HEK293 (cell line): Measurements from ENCODE around the gene TSPAN14.

Experiments
- CTCF ChIA-PET: fragments of 350-600 bp; formaldehyde crosslinking; extraction: SDS; loops from one replicate; lab custom pipeline; 2021; ENCODE audit warnings: antibody characterized with exemption; lab: Yijun Ruan, JAX
- POLR2A ChIA-PET: fragments of 300-600 bp; formaldehyde crosslinking; extraction: SDS; loops from one replicate; lab custom pipeline; 2020; ENCODE audit warnings: antibody characterized with exemption, inconsistent platforms; lab: Yijun Ruan, JAX
- H3K27ac ChIP-seq: fragments of 200-500 bp; sonication (Bioruptor generic); 2 replicates; pipeline ENCODE4 v1.5.1; 2014; ENCODE audit warnings: low read depth, low read length, control low read depth, inconsistent platforms; ENCODE audit errors: extremely low read depth
- H3K36me3 ChIP-seq, 2 experiments: fragments of 200-500 bp in 1 of 2; sonication (Bioruptor generic) in 1 of 2; 1 replicate in 1 of 2; 2 replicates in 1 of 2; pipeline ENCODE4 v1.5.1; 2014 to 2017; ENCODE audit warnings: inconsistent platforms in 2 of 2, low read length in 2 of 2; ENCODE audit not compliant: control insufficient read depth in 2 of 2, insufficient read depth in 1 of 2
- H3K4me1 ChIP-seq: fragments of 200-500 bp; sonication (Bioruptor generic); 2 replicates; pipeline ENCODE4 v1.5.1; 2014; ENCODE audit warnings: mild to moderate bottlenecking, low read length, inconsistent platforms; ENCODE audit not compliant: control insufficient read depth, insufficient read depth
- H3K4me3 ChIP-seq: 2 replicates; pipeline ENCODE4 v1.5.1; 2011; ENCODE audit warnings: low read depth, mild to moderate bottlenecking, control low read depth, low read length, moderate library complexity
- H3K9me3 ChIP-seq: fragments of 200-500 bp; sonication (Bioruptor generic); 2 replicates; pipeline ENCODE4 v1.5.1; 2014; ENCODE audit warnings: low read depth, low read length, inconsistent platforms; ENCODE audit not compliant: control insufficient read depth, insufficient read depth
- BCL11B ChIP-seq: fragments of 450-650 bp; formaldehyde crosslinking; IDR thresholded peaks from 2 replicates; pipeline ENCODE4 v1.5.1; 2016; ENCODE audit warnings: low read depth, missing biosample characterization, missing genetic modification characterization
- FEZF1 ChIP-seq: fragments of 450-650 bp; formaldehyde crosslinking; IDR thresholded peaks from 2 replicates; pipeline ENCODE4 v1.5.1; 2016; ENCODE audit warnings: missing biosample characterization, missing genetic modification characterization
- IKZF3 ChIP-seq: fragments of 450-650 bp; IDR thresholded peaks from 2 replicates; pipeline ENCODE4 v1.5.0; 2018; ENCODE audit warnings: missing biosample characterization, mild to moderate bottlenecking, missing genetic modification characterization, moderate library complexity
- SCRT1 ChIP-seq: fragments of 450-650 bp; formaldehyde crosslinking; IDR thresholded peaks from 2 replicates; pipeline ENCODE4 v1.5.1; 2016; ENCODE audit warnings: missing biosample characterization, missing genetic modification characterization, borderline replicate concordance
- SP7 ChIP-seq: fragments of 450-650 bp; formaldehyde crosslinking; IDR thresholded peaks from 2 replicates; pipeline ENCODE4 v1.5.1; 2016; ENCODE audit warnings: missing biosample characterization, missing genetic modification characterization
- TCF7L2 ChIP-seq: IDR thresholded peaks from 2 replicates; pipeline ENCODE4 v1.6.1; 2011; ENCODE audit warnings: low read depth, mild to moderate bottlenecking, inconsistent platforms, low read length, moderate library complexity, borderline replicate concordance
- ZBTB6 ChIP-seq: fragments of 450-650 bp; formaldehyde crosslinking; IDR thresholded peaks from 2 replicates; pipeline ENCODE4 v1.5.1; 2017; ENCODE audit warnings: missing biosample characterization, missing genetic modification characterization
- ZNF148 ChIP-seq: fragments of 450-650 bp; formaldehyde crosslinking; IDR thresholded peaks from 2 replicates; pipeline ENCODE4 v1.5.0; 2017; ENCODE audit warnings: missing biosample characterization, missing genetic modification characterization, borderline replicate concordance
- ZNF155 ChIP-seq: fragments of 450-650 bp; formaldehyde crosslinking; IDR thresholded peaks from 2 replicates; pipeline ENCODE4 v1.5.1; 2016; ENCODE audit warnings: missing biosample characterization, missing genetic modification characterization
- ZNF184 ChIP-seq: fragments of 450-650 bp; IDR thresholded peaks from 2 replicates; pipeline ENCODE4 v1.5.1; 2018; ENCODE audit warnings: missing biosample characterization, mild to moderate bottlenecking, missing genetic modification characterization
- ZNF2 ChIP-seq: fragments of 450-650 bp; formaldehyde crosslinking; IDR thresholded peaks from 2 replicates; pipeline ENCODE4 v1.5.1; 2016; ENCODE audit warnings: missing biosample characterization, missing genetic modification characterization
- ZNF223 ChIP-seq: fragments of 450-650 bp; formaldehyde crosslinking; IDR thresholded peaks from 2 replicates; pipeline ENCODE4 v1.5.1; 2016; ENCODE audit warnings: missing biosample characterization, missing genetic modification characterization
- ZNF248 ChIP-seq: fragments of 450-650 bp; formaldehyde crosslinking; IDR thresholded peaks from 2 replicates; pipeline ENCODE4 v1.5.1; 2017; ENCODE audit warnings: missing biosample characterization, missing genetic modification characterization
- ZNF292 ChIP-seq: fragments of 450-650 bp; formaldehyde crosslinking; IDR thresholded peaks from 2 replicates; pipeline ENCODE4 v1.5.1; 2016; ENCODE audit warnings: low read depth, missing biosample characterization, missing genetic modification characterization, borderline replicate concordance
- ZNF366 ChIP-seq: fragments of 450-650 bp; formaldehyde crosslinking; conservative IDR thresholded peaks from 2 replicates; pipeline ENCODE4 v1.5.1; 2016; ENCODE audit warnings: missing biosample characterization, missing genetic modification characterization
- ZNF37A ChIP-seq: fragments of 450-650 bp; IDR thresholded peaks from 2 replicates; pipeline ENCODE4 v1.5.1; 2018; ENCODE audit warnings: missing biosample characterization, missing genetic modification characterization
- ZNF433 ChIP-seq: fragments of 450-650 bp; formaldehyde crosslinking; IDR thresholded peaks from 2 replicates; pipeline ENCODE4 v1.5.1; 2016; ENCODE audit warnings: missing biosample characterization, missing genetic modification characterization, low read depth
- ZNF48 ChIP-seq: fragments of 450-650 bp; formaldehyde crosslinking; IDR thresholded peaks from 2 replicates; pipeline ENCODE4 v1.5.1; 2016; ENCODE audit warnings: missing biosample characterization, missing genetic modification characterization
- ZNF521 ChIP-seq: fragments of 450-650 bp; formaldehyde crosslinking; IDR thresholded peaks from 2 replicates; pipeline ENCODE4 v1.5.1; 2017; ENCODE audit warnings: missing biosample characterization, mild to moderate bottlenecking, missing genetic modification characterization
- ZNF530 ChIP-seq: fragments of 450-650 bp; formaldehyde crosslinking; IDR thresholded peaks from 2 replicates; pipeline ENCODE4 v1.5.1; 2016; ENCODE audit warnings: low read depth, missing biosample characterization, missing genetic modification characterization
- ZNF555 ChIP-seq: fragments of 450-650 bp; formaldehyde crosslinking; conservative IDR thresholded peaks from 2 replicates; pipeline ENCODE4 v1.5.1; 2017; ENCODE audit warnings: missing biosample characterization, mild to moderate bottlenecking, missing genetic modification characterization, inconsistent platforms
- ZNF660 ChIP-seq: fragments of 450-650 bp; IDR thresholded peaks from 2 replicates; pipeline ENCODE4 v1.5.1; 2018; ENCODE audit warnings: missing biosample characterization, mild to moderate bottlenecking, missing genetic modification characterization
- ZNF747 ChIP-seq: fragments of 450-650 bp; formaldehyde crosslinking; IDR thresholded peaks from 2 replicates; pipeline ENCODE4 v1.5.1; 2016; ENCODE audit warnings: missing biosample characterization, missing genetic modification characterization
- ZNF785 ChIP-seq: fragments of 450-650 bp; formaldehyde crosslinking; IDR thresholded peaks from 2 replicates; pipeline ENCODE4 v1.5.1; 2016; ENCODE audit warnings: missing biosample characterization, missing genetic modification characterization
- ZSCAN5A ChIP-seq: fragments of 450-650 bp; formaldehyde crosslinking; IDR thresholded peaks from 2 replicates; pipeline ENCODE4 v1.5.1; 2016; ENCODE audit warnings: missing biosample characterization, missing genetic modification characterization
- TF ChIP-seq, protein P1 (sequence below): fragments of 450-650 bp; formaldehyde crosslinking; IDR thresholded peaks from 2 replicates; pipeline ENCODE4 v1.5.1; 2016; ENCODE audit warnings: missing biosample characterization, missing genetic modification characterization
- TF ChIP-seq, protein P2 (sequence below): fragments of 450-650 bp; formaldehyde crosslinking; IDR thresholded peaks from 2 replicates; pipeline ENCODE4 v1.5.1; 2016; ENCODE audit warnings: missing biosample characterization, missing genetic modification characterization

The TSPAN14 gene

DNA sequence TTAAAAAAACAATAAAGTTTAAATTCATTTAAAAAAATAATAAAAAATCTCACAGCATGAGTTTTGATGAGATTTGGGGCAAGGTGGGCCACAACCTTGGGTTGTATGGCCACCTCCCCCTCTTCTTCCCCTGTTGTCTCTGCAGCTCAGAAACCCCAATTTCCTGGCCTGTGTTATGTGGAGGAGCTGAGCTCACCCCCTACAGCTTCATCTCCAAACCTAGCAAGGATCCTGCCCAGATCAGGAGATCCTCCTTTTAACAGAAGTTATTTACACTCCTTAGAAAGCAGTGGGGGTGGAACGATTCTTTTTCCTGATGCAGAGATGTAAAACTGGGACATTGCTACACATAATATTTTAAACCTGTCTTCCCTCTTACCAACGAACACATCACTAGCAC, 76.7 kb downstream of the TSPAN14 start:
- POLR2A ChIA-PET, result no interaction called here
- CTCF ChIA-PET, result no interaction called here
- Histone ChIP-seq H3K27ac (no peak overlapping the region), H3K36me3 (no peaks in the 10 kb centered on the region), H3K4me1 (no peaks in the 10 kb centered on the region), H3K9me3 (no peaks in the 10 kb centered on the region), H3K4me3 (no peak overlapping the region)
- TF ChIP-seq, protein P1, sequence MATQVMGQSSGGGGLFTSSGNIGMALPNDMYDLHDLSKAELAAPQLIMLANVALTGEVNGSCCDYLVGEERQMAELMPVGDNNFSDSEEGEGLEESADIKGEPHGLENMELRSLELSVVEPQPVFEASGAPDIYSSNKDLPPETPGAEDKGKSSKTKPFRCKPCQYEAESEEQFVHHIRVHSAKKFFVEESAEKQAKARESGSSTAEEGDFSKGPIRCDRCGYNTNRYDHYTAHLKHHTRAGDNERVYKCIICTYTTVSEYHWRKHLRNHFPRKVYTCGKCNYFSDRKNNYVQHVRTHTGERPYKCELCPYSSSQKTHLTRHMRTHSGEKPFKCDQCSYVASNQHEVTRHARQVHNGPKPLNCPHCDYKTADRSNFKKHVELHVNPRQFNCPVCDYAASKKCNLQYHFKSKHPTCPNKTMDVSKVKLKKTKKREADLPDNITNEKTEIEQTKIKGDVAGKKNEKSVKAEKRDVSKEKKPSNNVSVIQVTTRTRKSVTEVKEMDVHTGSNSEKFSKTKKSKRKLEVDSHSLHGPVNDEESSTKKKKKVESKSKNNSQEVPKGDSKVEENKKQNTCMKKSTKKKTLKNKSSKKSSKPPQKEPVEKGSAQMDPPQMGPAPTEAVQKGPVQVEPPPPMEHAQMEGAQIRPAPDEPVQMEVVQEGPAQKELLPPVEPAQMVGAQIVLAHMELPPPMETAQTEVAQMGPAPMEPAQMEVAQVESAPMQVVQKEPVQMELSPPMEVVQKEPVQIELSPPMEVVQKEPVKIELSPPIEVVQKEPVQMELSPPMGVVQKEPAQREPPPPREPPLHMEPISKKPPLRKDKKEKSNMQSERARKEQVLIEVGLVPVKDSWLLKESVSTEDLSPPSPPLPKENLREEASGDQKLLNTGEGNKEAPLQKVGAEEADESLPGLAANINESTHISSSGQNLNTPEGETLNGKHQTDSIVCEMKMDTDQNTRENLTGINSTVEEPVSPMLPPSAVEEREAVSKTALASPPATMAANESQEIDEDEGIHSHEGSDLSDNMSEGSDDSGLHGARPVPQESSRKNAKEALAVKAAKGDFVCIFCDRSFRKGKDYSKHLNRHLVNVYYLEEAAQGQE (tag by site-specific recombination), result no peak
- no peak for TF ChIP-seq FEZF1 (tag by site-specific recombination)
- no peak for TF ChIP-seq ZBTB6
- no peak for TF ChIP-seq BCL11B (tag by site-specific recombination)
- TF ChIP-seq ZNF223 (tag by site-specific recombination), result no peak
- TF ChIP-seq ZNF366 (tag by site-specific recombination), result no peak
- no peak for TF ChIP-seq ZNF530 (tag by site-specific recombination)
- TF ChIP-seq ZNF292 (tag by site-specific recombination), result no peak
- no peak for TF ChIP-seq ZNF433 (tag by site-specific recombination)
- TF ChIP-seq ZNF521, result no peak
- TF ChIP-seq SCRT1 (tag by site-specific recombination), result no peak
- no peak for TF ChIP-seq TCF7L2
- TF ChIP-seq ZNF155 (tag by site-specific recombination), result no peak
- no peak for TF ChIP-seq ZNF785 (tag by site-specific recombination)
- TF ChIP-seq ZNF184 (tag by site-specific recombination), result no peak
- TF ChIP-seq ZNF747 (tag by site-specific recombination), result no peak
- TF ChIP-seq SP7, result no peak
- no peak for TF ChIP-seq ZSCAN5A (tag by site-specific recombination)

GRCh38 chr10:80532571-80532970, 78.5 kb downstream of the TSPAN14 start:
- Histone ChIP-seq H3K9me3 (no peaks in the 10 kb centered on the region), H3K36me3 (no peaks in the 10 kb centered on the region), H3K27ac (no peak overlapping the region), H3K4me1 (no peaks in the 10 kb centered on the region), H3K4me3 (no peak overlapping the region)
- POLR2A ChIA-PET, result no interaction called here
- CTCF ChIA-PET, result interaction anchor here (1.0 to 1.9 kb wide), 2 partner anchors 27 to 88 kb away, joined by 3 to 4 read pairs; no protein-coding TSS in a partner anchor
- TF ChIP-seq ZNF37A (no peak), IKZF3 (no peak), ZNF248 (tag by site-specific recombination) (no peak), ZNF555 (tag by site-specific recombination) (no peak), ZNF2 (tag by site-specific recombination) (no peak), ZNF148 (tag by site-specific recombination) (no peak), ZNF48 (no peak), ZNF660 (tag by site-specific recombination) (no peak)
- TF ChIP-seq, protein P2, sequence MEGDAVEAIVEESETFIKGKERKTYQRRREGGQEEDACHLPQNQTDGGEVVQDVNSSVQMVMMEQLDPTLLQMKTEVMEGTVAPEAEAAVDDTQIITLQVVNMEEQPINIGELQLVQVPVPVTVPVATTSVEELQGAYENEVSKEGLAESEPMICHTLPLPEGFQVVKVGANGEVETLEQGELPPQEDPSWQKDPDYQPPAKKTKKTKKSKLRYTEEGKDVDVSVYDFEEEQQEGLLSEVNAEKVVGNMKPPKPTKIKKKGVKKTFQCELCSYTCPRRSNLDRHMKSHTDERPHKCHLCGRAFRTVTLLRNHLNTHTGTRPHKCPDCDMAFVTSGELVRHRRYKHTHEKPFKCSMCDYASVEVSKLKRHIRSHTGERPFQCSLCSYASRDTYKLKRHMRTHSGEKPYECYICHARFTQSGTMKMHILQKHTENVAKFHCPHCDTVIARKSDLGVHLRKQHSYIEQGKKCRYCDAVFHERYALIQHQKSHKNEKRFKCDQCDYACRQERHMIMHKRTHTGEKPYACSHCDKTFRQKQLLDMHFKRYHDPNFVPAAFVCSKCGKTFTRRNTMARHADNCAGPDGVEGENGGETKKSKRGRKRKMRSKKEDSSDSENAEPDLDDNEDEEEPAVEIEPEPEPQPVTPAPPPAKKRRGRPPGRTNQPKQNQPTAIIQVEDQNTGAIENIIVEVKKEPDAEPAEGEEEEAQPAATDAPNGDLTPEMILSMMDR (tag by site-specific recombination), result no peak
